DOHH2 (cell line): Measurements from ENCODE around the gene NAV2.

Source experiments
- H3F3A ChIP-seq: fragments of 200-600 bp; sonication (generic), shearing (Covaris generic); 2 replicates; pipeline ENCODE4 v1.6.0; 2016; ENCODE audit warnings: antibody characterized with exemption, mild to moderate bottlenecking; ENCODE audit not compliant: control insufficient read depth, insufficient read depth
- H3K27ac ChIP-seq: fragments of 200-600 bp; sonication (generic); 2 replicates; pipeline ENCODE4 v1.5.1; 2014; ENCODE audit warnings: low read depth, mild to moderate bottlenecking, low read length, moderate library complexity
- H3K27me3 ChIP-seq: fragments of 200-600 bp; sonication (generic); 2 replicates; pipeline ENCODE4 v1.6.1; 2014; ENCODE audit warnings: mild to moderate bottlenecking, low read length, mixed read lengths; ENCODE audit not compliant: control insufficient read depth
- H3K36me3 ChIP-seq: fragments of 200-600 bp; sonication (generic); 2 replicates; pipeline ENCODE4 v1.6.1; 2014; ENCODE audit warnings: mild to moderate bottlenecking, low read length, moderate library complexity, mixed read lengths; ENCODE audit not compliant: control insufficient read depth
- H3K4me1 ChIP-seq: fragments of 200-600 bp; sonication (generic); 2 replicates; pipeline ENCODE4 v1.6.1; 2014; ENCODE audit warnings: mild to moderate bottlenecking, low read length, mixed read lengths; ENCODE audit not compliant: control insufficient read depth
- H3K4me2 ChIP-seq: fragments of 200-600 bp; sonication (generic); 2 replicates; pipeline ENCODE4 v1.6.0; 2014; ENCODE audit warnings: mild to moderate bottlenecking, low read length, moderate library complexity
- H3K4me3 ChIP-seq: fragments of 200-600 bp; sonication (generic); 2 replicates; pipeline ENCODE4 v1.5.1; 2014; ENCODE audit warnings: mild to moderate bottlenecking, low read length, mixed read lengths
- H3K79me2 ChIP-seq: fragments of 200-600 bp; sonication (generic); 2 replicates; pipeline ENCODE4 v1.6.1; 2014; ENCODE audit warnings: mild to moderate bottlenecking, low read length, mixed read lengths; ENCODE audit not compliant: control insufficient read depth
- H3K9me2 ChIP-seq: fragments of 200-600 bp; sonication (generic); replicated peaks from 2 replicates; pipeline ENCODE4 v1.6.1; 2014; ENCODE audit warnings: mild to moderate bottlenecking, low read length, mixed read lengths; ENCODE audit not compliant: control insufficient read depth
- H3K9me3 ChIP-seq: fragments of 200-600 bp; sonication (generic); 2 replicates; pipeline ENCODE4 v1.6.1; 2014; ENCODE audit warnings: antibody characterized with exemption, low read length, mixed read lengths; ENCODE audit not compliant: control insufficient read depth, insufficient read depth
- H4K20me1 ChIP-seq: fragments of 200-600 bp; sonication (generic); 2 replicates; pipeline ENCODE4 v1.6.0; 2014; ENCODE audit warnings: low read depth, mild to moderate bottlenecking, antibody characterized with exemption, low read length, moderate library complexity; ENCODE audit not compliant: control insufficient read depth, insufficient read depth
- CTCF ChIP-seq: fragments of 200-600 bp; sonication (generic); IDR thresholded peaks from one replicate; pipeline ENCODE4 v1.5.1; 2014; ENCODE audit warnings: antibody characterized with exemption, mild to moderate bottlenecking, low read depth, low read length; ENCODE audit not compliant: poor library complexity, severe bottlenecking
- EZH2phosphoT487 ChIP-seq: fragments of 200-600 bp; sonication (generic); IDR thresholded peaks from 2 replicates; pipeline ENCODE4 v1.6.1; 2017; ENCODE audit warnings: borderline replicate concordance, mild to moderate bottlenecking, antibody characterized with exemption, low read length, moderate library complexity, mixed read lengths

NAV2 gene

GRCh38 chr11:19774329-19774728 is 61.7 kb downstream of the NAV2 start:
- no peak overlapping the region for H3K4me2 ChIP-seq
- H3F3A ChIP-seq = no peaks in the 10 kb centered on the region
- H3K4me3 ChIP-seq = no peak overlapping the region
- H3K4me1 ChIP-seq = no peaks in the 10 kb centered on the region
- H3K27ac ChIP-seq = no peak overlapping the region
- H3K79me2 ChIP-seq = no peaks in the 10 kb centered on the region
- no peaks in the 10 kb centered on the region for H3K9me2 ChIP-seq
- peaks cover 44% of the 10 kb centered on the region for H3K27me3 ChIP-seq
- no peaks in the 10 kb centered on the region for H3K9me3 ChIP-seq
- TF ChIP-seq CTCF (no peak), EZH2phosphoT487 (no peak)
- H4K20me1 ChIP-seq = no peaks in the 10 kb centered on the region
- H3K36me3 ChIP-seq = no peaks in the 10 kb centered on the region

GRCh38 chr11:19774817-19775580 is 62.4 kb downstream of the NAV2 start:
- Histone ChIP-seq H3K4me2 (no peak overlapping the region), H3K27me3 (peaks cover 50% of the 10 kb centered on the region), H3K9me3 (no peaks in the 10 kb centered on the region), H3K79me2 (no peaks in the 10 kb centered on the region), H3K36me3 (no peaks in the 10 kb centered on the region), H3K9me2 (no peaks in the 10 kb centered on the region), H4K20me1 (no peaks in the 10 kb centered on the region), H3K4me3 (no peak overlapping the region), H3K4me1 (no peaks in the 10 kb centered on the region), H3K27ac (no peak overlapping the region), H3F3A (no peaks in the 10 kb centered on the region)
- TF ChIP-seq EZH2phosphoT487 = no peak
- TF ChIP-seq CTCF = no peak

- no peaks in the 10 kb centered on the region for H3K9me2 ChIP-seq
- TF ChIP-seq EZH2phosphoT487 = no peak
- no peak for TF ChIP-seq CTCF
- no peaks in the 10 kb centered on the region for H3K4me1 ChIP-seq
- H3K4me3 ChIP-seq = no peak overlapping the region
- no peaks in the 10 kb centered on the region for H4K20me1 ChIP-seq
- H3F3A ChIP-seq = no peaks in the 10 kb centered on the region
- H3K4me2 ChIP-seq = no peak overlapping the region
- no peaks in the 10 kb centered on the region for H3K9me3 ChIP-seq
- peaks cover 49% of the 10 kb centered on the region for H3K27me3 ChIP-seq
- no peak overlapping the region for H3K27ac ChIP-seq
- H3K79me2 ChIP-seq = no peaks in the 10 kb centered on the region
- H3K36me3 ChIP-seq = no peaks in the 10 kb centered on the region
Observed at GRCh38 chr11:19775622-19776021, 63.0 kb downstream of the NAV2 start.
